ENCODE measurements around the gene PMM2.
"Not testable (repeated sequence)": the region's sequence is repeated elsewhere in the genome, so short reads cannot be mapped to it uniquely, and the experiment has no call there.

PMM2 gene

DNA sequence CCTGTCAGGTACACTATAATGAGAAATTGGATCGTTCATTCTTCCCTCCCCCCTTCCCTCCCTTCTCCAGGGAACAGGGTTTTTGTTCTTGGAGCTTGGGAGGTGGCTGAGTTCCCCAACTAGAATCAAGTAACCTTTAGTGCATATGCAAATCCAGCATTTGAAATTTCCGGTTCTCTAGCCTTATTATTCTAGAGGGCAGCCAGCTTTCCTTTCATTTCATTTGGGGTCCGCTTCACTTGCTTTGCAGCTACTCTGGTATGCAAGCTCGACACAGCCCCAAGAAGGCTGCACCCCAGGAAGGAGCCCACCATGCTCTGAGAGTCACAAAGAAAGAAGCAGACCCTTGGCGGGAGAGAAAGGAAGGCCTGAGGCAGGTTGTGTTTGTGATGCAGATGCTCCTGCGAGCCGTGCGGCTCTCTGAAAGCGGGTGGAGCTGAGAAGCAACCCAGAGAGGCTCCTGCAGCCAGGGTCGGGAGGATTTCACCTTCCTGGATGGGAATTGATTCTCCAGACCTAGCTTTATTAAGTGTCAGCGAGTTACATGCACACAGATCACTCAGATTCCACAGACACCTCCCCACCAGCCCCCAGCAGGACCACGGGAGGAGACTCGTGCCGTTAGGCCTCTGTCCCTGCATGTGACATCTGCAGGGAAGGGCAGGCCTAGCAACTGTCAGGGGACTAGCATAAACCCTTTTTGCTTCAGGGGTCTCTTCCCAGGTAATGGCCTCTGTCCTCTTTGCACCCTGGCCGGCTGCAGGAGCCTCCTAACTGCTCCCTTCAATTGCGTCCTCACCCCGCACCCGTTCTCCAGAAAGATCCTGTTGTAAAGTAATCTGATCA, 34.5 kb downstream of the PMM2 start:
- no peak for DNase-seq (ENCODE audit: extremely low read depth, low read depth)
- TF ChIP-seq, protein P1, sequence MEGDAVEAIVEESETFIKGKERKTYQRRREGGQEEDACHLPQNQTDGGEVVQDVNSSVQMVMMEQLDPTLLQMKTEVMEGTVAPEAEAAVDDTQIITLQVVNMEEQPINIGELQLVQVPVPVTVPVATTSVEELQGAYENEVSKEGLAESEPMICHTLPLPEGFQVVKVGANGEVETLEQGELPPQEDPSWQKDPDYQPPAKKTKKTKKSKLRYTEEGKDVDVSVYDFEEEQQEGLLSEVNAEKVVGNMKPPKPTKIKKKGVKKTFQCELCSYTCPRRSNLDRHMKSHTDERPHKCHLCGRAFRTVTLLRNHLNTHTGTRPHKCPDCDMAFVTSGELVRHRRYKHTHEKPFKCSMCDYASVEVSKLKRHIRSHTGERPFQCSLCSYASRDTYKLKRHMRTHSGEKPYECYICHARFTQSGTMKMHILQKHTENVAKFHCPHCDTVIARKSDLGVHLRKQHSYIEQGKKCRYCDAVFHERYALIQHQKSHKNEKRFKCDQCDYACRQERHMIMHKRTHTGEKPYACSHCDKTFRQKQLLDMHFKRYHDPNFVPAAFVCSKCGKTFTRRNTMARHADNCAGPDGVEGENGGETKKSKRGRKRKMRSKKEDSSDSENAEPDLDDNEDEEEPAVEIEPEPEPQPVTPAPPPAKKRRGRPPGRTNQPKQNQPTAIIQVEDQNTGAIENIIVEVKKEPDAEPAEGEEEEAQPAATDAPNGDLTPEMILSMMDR (IDR thresholded peaks at IDR 0.05; ENCODE audit: low read depth, low read length): no peak

DNA sequence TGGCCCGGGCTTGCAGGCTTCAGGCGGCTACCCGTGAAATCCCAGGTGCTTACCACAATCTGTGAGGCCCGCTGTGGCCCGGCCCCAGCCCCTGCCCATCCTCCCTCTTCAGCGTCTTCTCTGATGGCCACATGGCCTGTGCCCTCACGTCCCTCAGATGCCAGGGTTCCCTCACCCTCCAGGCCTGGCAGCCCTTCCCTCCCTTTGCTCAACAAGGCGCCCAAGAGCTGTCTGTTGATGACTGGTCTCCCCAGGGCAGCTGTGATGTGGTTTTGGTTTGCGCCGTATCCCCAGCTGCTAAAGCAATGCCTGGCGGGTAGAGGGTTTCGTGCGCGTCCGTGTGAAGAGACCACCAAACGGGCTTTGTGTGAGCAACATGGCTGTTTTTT, 35.1 kb downstream of the PMM2 start:
- TF ChIP-seq, protein P1 (IDR thresholded peaks at IDR 0.05; ENCODE audit: low read depth, low read length): no peak
- DNase-seq (ENCODE audit: extremely low read depth, low read depth): no peak

DNA sequence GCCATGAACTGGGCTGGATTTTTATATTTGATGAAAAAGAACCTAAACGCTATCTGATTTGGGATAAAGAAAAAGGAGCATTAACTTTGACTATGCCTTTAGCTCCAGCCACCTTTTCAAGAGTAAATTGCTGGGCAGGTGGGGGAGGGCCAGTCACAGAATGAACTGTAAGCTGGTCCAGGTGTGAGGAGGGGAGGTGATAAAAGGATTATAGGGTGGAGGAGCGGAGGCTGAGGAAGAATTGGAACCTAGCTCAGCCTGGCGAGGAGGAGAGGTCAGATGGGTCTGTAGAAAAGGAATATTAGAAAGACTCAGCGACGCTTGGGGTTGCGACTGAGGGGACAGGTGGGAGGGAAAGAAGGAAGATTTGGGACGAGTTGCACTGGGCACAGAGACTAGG, 39.2 kb downstream of the PMM2 start:
- not testable (repeated sequence) for DNase-seq (ENCODE audit: extremely low read depth, low read depth)

DNA sequence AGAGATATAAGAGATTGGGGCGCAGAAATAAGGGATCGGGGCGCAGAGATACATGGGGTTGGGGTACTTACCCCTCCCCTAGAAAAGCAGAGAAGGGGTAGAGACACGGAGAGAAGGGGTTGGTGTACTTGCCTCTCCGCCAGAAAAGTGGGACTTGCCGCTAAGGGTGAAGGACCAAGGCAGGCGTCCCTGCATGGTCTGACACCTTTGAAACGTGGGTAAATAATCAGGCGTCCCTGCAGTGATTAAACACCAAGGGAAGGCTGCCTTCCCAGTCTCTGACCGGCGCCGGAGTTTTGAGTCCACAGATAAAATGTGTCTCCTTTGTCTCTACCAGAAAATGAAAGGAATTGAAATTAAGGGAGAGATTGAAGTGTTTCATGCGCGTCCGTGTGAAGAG, 40.0 kb downstream of the PMM2 start:
- DNase-seq (ENCODE audit: extremely low read depth, low read depth): not testable (repeated sequence)

DNA sequence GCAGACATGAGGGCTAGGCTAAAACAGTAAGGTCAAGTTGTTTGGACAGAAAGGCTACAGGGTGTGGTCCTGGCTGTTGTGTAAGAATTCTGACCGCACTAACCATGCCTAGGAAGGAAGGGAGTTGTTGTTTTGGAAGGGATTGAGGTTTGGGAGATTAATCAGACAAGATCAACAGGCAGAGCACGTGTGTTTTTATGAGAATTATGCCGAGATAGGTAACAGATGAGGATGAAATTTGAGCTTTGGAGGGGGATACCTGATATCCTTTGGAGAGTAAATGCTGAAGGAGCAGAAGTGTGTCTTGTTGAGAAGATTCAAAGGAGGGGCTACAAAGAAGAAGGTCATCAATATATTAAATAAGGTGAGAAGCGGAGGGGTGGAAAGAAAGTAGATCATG, 44.4 kb downstream of the PMM2 start:
- not testable (repeated sequence) for DNase-seq (ENCODE audit: extremely low read depth, low read depth)

DNA sequence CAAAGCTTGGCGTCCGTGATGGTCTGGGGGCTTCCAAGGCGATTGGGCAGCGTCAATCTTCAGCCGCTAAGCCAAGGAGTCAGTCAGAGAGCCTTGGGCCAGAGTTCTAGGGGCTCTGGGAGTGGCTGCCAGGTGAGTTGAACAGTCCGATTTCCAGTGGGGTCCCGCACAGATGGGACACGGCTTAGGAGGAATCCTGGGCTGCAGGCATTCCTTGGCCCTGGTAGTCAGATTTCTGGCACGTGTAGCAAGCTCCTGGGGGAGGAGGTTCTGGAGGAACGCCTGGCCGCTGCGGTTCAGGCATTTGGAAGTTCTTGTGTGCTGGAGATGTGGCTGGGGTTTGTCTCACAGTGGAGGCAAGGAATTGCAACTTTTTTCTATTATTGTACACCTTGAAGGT, 45.7 kb downstream of the PMM2 start:
- DNase-seq (ENCODE audit: extremely low read depth, low read depth): not testable (repeated sequence)

DNA sequence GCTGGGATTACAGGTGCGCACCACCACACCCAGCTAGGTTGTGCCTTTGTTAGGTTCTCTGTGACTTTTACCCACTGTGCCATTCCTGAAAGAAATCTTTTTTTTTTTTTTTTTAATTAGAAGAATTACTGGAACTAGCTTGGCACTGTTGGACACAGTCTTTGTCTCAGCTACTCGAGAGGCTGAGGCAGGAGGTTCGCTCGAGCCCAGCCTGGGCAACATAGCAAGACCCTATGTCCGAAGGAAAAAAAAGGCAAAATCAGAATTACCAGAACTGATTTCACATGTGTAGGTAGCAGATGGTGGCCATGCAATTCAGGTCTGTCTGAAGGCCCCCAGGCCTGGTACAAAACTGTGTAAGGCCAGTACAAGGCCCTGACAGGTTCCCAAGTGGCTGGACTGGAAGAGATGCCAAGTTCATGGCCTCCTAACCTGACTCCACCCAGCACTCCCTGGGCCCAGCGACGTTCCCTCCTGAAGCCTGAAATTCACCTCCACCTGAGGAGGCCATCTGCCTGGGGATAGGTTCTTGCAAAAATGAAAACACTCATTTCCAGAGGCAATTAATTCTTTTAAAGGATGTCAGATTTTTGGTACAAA, 48.2 kb downstream of the PMM2 start:
- TF ChIP-seq, protein P1 (IDR thresholded peaks at IDR 0.05; ENCODE audit: low read depth, low read length): no peak
- DNase-seq (ENCODE audit: extremely low read depth, low read depth): no peak

DNA sequence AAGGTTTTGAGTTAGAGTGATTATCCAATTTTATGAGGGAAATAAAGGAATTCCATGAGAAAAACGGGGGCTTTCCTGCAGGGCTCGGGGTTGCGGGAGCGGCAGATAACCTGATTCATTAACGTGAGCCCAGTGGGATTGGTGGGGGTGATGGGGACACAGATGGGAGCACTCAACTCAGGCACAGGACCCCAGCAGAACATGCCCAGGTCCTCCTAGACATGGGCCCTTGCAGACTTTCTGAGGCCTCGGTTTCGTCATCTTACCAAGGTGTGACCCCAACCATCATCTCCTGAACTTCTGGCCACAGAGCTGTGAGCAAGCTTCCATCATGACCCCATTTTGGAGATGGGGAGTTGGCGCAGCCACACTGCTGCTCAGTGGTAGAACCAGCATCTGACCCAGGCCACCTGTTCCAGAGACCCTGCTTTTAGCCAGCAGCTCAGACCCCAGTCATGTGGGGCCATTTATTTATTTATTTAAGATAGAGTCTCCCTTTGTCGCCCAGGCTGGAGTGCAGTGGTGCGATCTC, 48.8 kb downstream of the PMM2 start:
- TF ChIP-seq, protein P1 (IDR thresholded peaks at IDR 0.05; ENCODE audit: low read depth, low read length): no peak
- no peak for DNase-seq (ENCODE audit: extremely low read depth, low read depth)

DNA sequence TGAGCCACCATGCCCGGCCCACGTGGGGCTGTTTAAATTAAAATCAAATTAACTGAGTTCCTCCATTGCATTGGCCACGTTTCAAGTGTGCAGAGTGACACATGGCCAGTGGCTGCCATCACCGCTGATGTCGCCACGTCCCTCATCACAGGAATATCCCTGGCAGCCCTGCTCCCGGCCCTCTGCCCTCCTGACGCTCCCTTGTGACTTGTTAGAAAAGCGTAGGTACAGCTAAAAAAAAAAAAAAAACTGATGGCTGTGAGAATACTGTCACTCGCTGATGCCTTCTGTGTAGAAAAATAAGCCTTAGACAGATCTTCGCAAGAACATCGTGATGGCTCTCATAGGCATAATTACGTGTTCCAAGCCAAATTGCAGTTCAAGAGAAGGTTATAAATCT, 49.5 kb downstream of the PMM2 start:
- TF ChIP-seq, protein P1 (IDR thresholded peaks at IDR 0.05; ENCODE audit: low read depth, low read length): no peak

More for the DNA sequence above, 49.5 kb downstream of the PMM2 start:
- no peak for DNase-seq (ENCODE audit: extremely low read depth, low read depth)
